ENCODE measurements around the gene IL12B.

GRCh38 chr5:159353661-159354252, 23.5 kb upstream of the IL12B start:
- TF ChIP-seq POLR2A (IDR thresholded peaks at IDR 0.05) (no peak), CTCF (IDR thresholded peaks at IDR 0.05) (no peak), EP300 (IDR thresholded peaks at IDR 0.05) (no peak)
